Testis (tissue), 3 donors: ENCODE results near the gene SUSD6. TPM values are rescaled to one million over a fixed set of nuclear protein-coding genes. Genes with fewer than 3 reads are reported as not detected.

Source experiments
- DNase-seq: peaks from one replicate; pipeline ENCODE4 v3.0.0-alpha.2; 2019
- H3K27ac ChIP-seq, 2 donors: fragments of 200-600 bp; sonication (generic); one replicate each; pipeline ENCODE4 v1.5.1; 2019
- H3K27me3 ChIP-seq: fragments of 200-600 bp; sonication (generic); one replicate; pipeline ENCODE4 v1.5.1; 2019
- H3K36me3 ChIP-seq: fragments of 200-600 bp; sonication (generic); one replicate; pipeline ENCODE4 v1.5.1; 2017; ENCODE audit warnings: low read depth; ENCODE audit errors: missing control alignments
- H3K4me1 ChIP-seq: fragments of 200-600 bp; sonication (generic); one replicate; pipeline ENCODE4 v1.5.1; 2019
- H3K4me3 ChIP-seq, 2 donors: fragments of 200-600 bp; sonication (generic); one replicate each; pipeline ENCODE4 v1.5.1; 2017 to 2019
- H3K9me3 ChIP-seq: fragments of 200-600 bp; sonication (generic); one replicate; pipeline ENCODE4 v1.5.1; 2017
- POLR2A ChIP-seq: fragments of 450-650 bp; IDR thresholded peaks from one replicate; pipeline ENCODE4 v1.6.1; 2017; ENCODE audit warnings: antibody characterized with exemption, mild to moderate bottlenecking, moderate library complexity
- WGBS, 2 donors: methylation state at CpG; one replicate each; pipeline ENCODE4 v1.1.5; 2018; 5-methylcytosine and 5-hydroxymethylcytosine counted together
- intact Hi-C: fragments of 100-400 bp; cut with DNase I; formaldehyde crosslinking; loops from one replicate; pipeline ENCODE4 v1.15.1; 2023; ENCODE audit warnings: low total_unique reads
- polyA plus RNA-seq: library from polyadenylated mRNA; stranded (reverse); fragments of 350-450 nt; fragmentation: Illumina TruSeq; extraction: RNeasy Lipid Tissue Mini Kit (QIAGEN cat#74804); gene quantifications from one replicate; pipeline ENCODE4 v1.2.3, GENCODE V29; 2014; ENCODE audit warnings: low read depth, low replicate concordance; ENCODE audit not compliant: insufficient read depth
- total RNA-seq, 2 donors: library from RNA; depleted of rRNA; stranded (reverse); fragments of >200 nt; gene quantifications; one replicate each; pipeline ENCODE4 v1.2.3, GENCODE V29; 2016
- TF ChIP-seq, protein P1 (sequence below), 3 experiments: fragments of 450-650 bp in 2 of 3; fragments of 200-600 bp in 1 of 3; sonication (generic) in 1 of 3; IDR thresholded peaks; one replicate each; pipeline ENCODE4 v1.5.1; 2016 to 2019; ENCODE audit warnings: antibody characterized with exemption in 3 of 3, mild to moderate bottlenecking in 2 of 3, moderate library complexity in 1 of 3

Gene SUSD6
- total and polyA plus RNA-seq, 3 donors from 2014 or later: 27.7 to 39.5 (median 38.7) TPM

DNA sequence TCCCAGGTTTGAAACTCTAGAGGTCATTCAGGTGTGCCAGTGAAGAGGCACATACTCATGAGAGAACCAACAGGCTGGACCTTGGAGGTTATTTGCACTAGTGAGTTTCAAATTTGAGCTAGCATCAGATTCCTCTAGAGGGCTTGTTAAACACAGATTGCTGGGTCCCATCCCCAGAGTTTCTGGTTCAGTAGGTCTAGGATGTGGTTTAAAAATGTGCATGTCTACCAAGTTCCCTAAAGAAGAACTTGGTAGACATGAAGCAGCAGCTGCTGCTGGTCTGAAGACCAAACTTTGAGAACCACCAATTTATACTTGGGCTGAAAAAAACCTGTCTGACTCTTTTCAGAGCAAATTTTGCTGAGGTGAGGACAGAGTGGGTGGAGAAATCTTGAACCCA is 61.7 kb downstream of the SUSD6 start:
- TF ChIP-seq, protein P1, sequence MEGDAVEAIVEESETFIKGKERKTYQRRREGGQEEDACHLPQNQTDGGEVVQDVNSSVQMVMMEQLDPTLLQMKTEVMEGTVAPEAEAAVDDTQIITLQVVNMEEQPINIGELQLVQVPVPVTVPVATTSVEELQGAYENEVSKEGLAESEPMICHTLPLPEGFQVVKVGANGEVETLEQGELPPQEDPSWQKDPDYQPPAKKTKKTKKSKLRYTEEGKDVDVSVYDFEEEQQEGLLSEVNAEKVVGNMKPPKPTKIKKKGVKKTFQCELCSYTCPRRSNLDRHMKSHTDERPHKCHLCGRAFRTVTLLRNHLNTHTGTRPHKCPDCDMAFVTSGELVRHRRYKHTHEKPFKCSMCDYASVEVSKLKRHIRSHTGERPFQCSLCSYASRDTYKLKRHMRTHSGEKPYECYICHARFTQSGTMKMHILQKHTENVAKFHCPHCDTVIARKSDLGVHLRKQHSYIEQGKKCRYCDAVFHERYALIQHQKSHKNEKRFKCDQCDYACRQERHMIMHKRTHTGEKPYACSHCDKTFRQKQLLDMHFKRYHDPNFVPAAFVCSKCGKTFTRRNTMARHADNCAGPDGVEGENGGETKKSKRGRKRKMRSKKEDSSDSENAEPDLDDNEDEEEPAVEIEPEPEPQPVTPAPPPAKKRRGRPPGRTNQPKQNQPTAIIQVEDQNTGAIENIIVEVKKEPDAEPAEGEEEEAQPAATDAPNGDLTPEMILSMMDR (IDR thresholded peaks at IDR 0.05): no peak
- no peak for TF ChIP-seq POLR2A
- Histone ChIP-seq H3K4me1 (peaks cover 17% of the 10 kb centered on the region), H3K27me3 (no peaks in the 10 kb centered on the region)

DNA sequence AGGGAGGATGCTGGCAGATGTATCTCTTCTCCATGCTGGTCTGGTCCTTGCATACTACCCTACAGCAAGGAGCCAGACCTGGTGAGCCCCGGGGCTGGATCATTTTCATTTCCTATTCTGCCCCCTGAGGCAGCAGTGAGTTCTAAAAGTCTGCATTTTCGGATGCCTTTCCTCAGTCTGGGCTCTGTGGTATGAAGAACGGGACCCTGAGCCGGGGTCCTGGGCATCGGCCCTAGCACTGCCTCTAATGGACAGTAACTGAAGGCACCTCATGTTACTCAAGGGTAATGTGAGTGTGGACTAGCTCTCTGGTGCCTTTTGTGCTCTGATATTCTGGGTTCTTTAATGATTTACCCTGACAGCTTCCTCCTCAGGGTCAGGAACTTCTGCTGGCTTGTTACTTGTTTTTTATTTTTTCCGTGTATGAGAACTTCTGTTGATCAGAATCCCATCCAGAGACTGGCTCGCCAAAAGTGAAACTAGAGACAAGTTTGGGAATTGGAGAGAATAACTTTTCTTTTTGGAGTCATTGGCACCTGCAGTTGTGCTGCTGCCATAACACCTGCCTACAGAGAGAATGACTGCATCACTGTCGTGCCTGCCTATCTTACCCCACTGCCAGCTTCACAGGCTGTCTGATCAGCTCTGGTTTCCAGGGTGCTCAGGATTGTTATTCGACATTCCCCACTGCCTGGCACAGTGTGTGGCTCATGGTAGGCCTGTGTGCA is 62.3 kb downstream of the SUSD6 start:
- no peaks in the 10 kb centered on the region for H3K27me3 ChIP-seq

More for the DNA sequence above, 61.7 kb downstream of the SUSD6 start:
- Histone ChIP-seq H3K36me3 (no peaks in the 10 kb centered on the region), H3K9me3 (no peaks in the 10 kb centered on the region), H3K4me3 (no peak overlapping the region), H3K27ac (no peak overlapping the region)
- DNase-seq: no peak
- intact Hi-C loops: no loop called here

DNA sequence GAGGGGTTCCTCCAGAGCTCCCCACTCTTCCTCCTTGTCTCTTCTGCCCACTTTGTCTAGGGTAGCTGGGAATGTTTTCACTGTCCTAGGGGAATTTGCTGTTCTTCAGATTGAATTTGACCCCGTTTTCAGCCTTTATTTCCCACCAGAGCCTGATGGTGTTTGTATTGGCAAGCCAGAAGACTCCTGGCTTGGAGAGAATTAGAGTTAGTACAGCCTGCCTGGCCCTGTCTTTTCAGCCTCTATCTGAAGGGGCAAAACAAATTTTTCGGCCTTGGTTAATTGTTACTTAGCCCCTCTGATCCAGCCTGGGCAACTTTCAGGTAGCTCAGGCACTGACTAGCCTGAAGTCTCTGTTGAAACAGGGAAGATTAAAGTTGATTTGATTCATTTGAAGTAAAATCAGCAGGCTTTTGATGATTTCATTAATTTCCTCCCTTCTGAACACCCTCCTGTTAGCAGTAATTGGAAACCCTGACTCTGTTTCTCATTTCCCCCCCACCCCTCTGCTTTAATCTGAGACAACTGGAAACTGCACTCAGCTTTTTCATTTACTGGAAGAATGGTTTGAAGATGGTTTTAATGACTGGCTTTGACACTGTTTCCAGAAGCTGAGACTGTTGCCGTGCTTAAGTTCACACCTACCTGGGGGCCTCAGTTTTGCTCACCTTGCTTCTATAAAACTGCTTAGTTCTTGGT is 63.3 kb downstream of the SUSD6 start:
- DNase-seq: no peak
- H3K36me3 ChIP-seq: no peaks in the 10 kb centered on the region
- TF ChIP-seq, protein P1 (IDR thresholded peaks at IDR 0.05): no peak
- TF ChIP-seq POLR2A: no peak
- no peaks in the 10 kb centered on the region for H3K27me3 ChIP-seq
- no peak overlapping the region for H3K27ac ChIP-seq
- no peak overlapping the region for H3K4me3 ChIP-seq
- 60 to 62% methylated on average over 3 of the region's 3 CpGs for WGBS, 2 donors
- intact Hi-C loops: no loop called here
- no peaks in the 10 kb centered on the region for H3K9me3 ChIP-seq
- peaks cover 17% of the 10 kb centered on the region for H3K4me1 ChIP-seq

More for the DNA sequence above, 62.3 kb downstream of the SUSD6 start:
- no peaks in the 10 kb centered on the region for H3K9me3 ChIP-seq
- no peak overlapping the region for H3K27ac ChIP-seq
- DNase-seq: no peak
- H3K4me3 ChIP-seq: no peak overlapping the region
- intact Hi-C loops: no loop called here
- H3K36me3 ChIP-seq: no peaks in the 10 kb centered on the region
- peaks cover 17% of the 10 kb centered on the region for H3K4me1 ChIP-seq
- 66 to 78% methylated on average over 9 of the region's 9 CpGs for WGBS, 2 donors
- TF ChIP-seq, protein P1 (IDR thresholded peaks at IDR 0.05): no peak
- TF ChIP-seq POLR2A: no peak

DNA sequence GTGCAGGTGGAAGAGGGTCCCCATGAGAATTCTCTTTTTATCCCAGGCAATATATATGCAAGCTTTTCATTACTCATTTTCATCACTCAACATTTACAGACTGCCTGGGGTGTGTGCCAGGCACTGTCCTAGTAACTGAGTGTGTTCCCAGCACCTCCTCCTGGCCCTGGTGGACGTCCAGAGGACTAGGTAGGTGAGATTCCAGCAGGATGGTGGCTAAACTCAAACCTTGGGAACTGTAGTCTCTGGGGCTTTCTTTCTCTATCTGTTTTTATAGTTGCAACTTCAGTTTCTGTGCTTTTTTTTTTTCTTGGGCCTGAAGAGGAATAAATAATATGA is 63.8 kb downstream of the SUSD6 start:
- intact Hi-C loops: no loop called here
- Histone ChIP-seq H3K4me3 (no peak overlapping the region), H3K9me3 (no peaks in the 10 kb centered on the region), H3K27ac (no peak overlapping the region), H3K4me1 (peaks cover 17% of the 10 kb centered on the region), H3K36me3 (no peaks in the 10 kb centered on the region), H3K27me3 (no peaks in the 10 kb centered on the region)
- 42 to 54% methylated on average over 1 of the region's 1 CpG for WGBS, 2 donors
- TF ChIP-seq POLR2A: no peak
- TF ChIP-seq, protein P1 (IDR thresholded peaks at IDR 0.05): no peak
- no peak for DNase-seq
